Thyroid gland (tissue), 4 donors: ENCODE results near the gene IL12RB2.

ENCODE experiments used
- POLR2A ChIP-seq, 2 donors: fragments of 450-650 bp; IDR thresholded peaks; one replicate each; pipeline ENCODE4 v1.6.1; 2017; ENCODE audit warnings: antibody characterized with exemption in 2 of 2, mild to moderate bottlenecking in 2 of 2, moderate library complexity in 1 of 2
- TF ChIP-seq, protein P1 (sequence below), 6 experiments: fragments of 200-600 bp in 3 of 6; fragments of 450-650 bp in 3 of 6; sonication (generic) in 3 of 6; IDR thresholded peaks; one replicate each; pipeline ENCODE4 v1.5.1; 2016 to 2019; ENCODE audit warnings: antibody characterized with exemption in 6 of 6, mild to moderate bottlenecking in 2 of 6, inconsistent platforms in 1 of 6, moderate library complexity in 1 of 6

DNA sequence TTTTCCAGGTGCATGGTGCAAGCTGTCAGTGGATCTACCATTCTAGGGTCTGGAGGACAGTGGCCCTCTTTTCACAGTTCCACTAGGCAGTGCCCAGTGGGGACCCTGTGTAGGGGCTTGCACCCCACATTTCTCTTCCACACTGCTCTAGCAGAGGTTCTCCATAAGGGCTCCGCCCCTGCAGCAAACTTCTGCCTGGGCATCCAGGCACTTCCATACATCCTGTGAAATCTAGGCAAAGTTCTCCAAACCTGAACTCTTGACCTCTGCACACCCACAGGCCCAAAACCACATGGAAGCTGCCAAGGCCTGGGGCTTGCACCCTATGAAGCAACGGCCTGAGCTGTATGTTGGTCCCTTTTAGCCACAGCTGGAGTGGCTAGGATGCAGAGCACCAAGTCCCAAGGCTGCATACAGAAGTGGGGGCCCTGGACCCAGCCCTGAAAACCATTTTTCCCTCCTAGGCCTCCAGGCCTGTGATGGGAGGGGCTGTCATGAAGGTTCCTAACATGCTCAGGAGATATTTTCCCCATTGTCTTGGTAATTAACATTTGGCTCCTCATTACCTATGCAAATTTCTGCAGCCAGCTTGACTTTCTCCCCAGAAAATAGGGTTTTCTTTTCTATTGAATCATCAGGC is 76.4 kb downstream of the IL12RB2 start:
- TF ChIP-seq POLR2A (IDR thresholded peaks at IDR 0.05): no peak
- TF ChIP-seq, protein P1, sequence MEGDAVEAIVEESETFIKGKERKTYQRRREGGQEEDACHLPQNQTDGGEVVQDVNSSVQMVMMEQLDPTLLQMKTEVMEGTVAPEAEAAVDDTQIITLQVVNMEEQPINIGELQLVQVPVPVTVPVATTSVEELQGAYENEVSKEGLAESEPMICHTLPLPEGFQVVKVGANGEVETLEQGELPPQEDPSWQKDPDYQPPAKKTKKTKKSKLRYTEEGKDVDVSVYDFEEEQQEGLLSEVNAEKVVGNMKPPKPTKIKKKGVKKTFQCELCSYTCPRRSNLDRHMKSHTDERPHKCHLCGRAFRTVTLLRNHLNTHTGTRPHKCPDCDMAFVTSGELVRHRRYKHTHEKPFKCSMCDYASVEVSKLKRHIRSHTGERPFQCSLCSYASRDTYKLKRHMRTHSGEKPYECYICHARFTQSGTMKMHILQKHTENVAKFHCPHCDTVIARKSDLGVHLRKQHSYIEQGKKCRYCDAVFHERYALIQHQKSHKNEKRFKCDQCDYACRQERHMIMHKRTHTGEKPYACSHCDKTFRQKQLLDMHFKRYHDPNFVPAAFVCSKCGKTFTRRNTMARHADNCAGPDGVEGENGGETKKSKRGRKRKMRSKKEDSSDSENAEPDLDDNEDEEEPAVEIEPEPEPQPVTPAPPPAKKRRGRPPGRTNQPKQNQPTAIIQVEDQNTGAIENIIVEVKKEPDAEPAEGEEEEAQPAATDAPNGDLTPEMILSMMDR (IDR thresholded peaks at IDR 0.05): no peak
